MCF 10A (cell line): ENCODE results near the gene GNRH2. TPM values are rescaled to one million over a fixed set of nuclear protein-coding genes. Genes with fewer than 3 reads are reported as not detected.

Source experiments
- BruUV-seq: library from RNA; stranded (reverse); fragments of 400-500 nt; replicated peaks from 2 replicates; lab custom pipeline; 2021; lab: Mats Ljungman, UMichigan
- CTCF ChIA-PET: fragments of 300-600 bp; sonication (Branson Sonifier 250); formaldehyde crosslinking; extraction: SDS; loops from one replicate; lab custom pipeline; 2021; ENCODE audit warnings: antibody characterized with exemption, inconsistent platforms; lab: Yijun Ruan, JAX
- POLR2A ChIA-PET: fragments of 300-600, 350-650 bp; sonication (Branson Sonifier 250); formaldehyde crosslinking; extraction: SDS; loops from one replicate; lab custom pipeline; 2020; ENCODE audit warnings: antibody characterized with exemption, inconsistent platforms; lab: Yijun Ruan, JAX
- DNase-seq: peaks from one replicate; pipeline ENCODE4 v3.0.0-alpha.2; 2018; ENCODE audit not compliant: unreplicated experiment
- H3K27ac Mint-ChIP-seq: one replicate; pipeline ENCODE4 v1.8.0; 2022; ENCODE audit warnings: mild to moderate bottlenecking, low read depth, mixed read lengths; ENCODE audit not compliant: unreplicated experiment
- H3K27me3 Mint-ChIP-seq: one replicate; pipeline ENCODE4 v1.8.0; 2022; ENCODE audit warnings: mixed read lengths; ENCODE audit not compliant: insufficient read depth, unreplicated experiment
- H3K36me3 Mint-ChIP-seq: one replicate; pipeline ENCODE4 v1.8.0; 2022; ENCODE audit warnings: mild to moderate bottlenecking, moderate library complexity, mixed read lengths; ENCODE audit not compliant: insufficient read depth, unreplicated experiment
- H3K4me1 Mint-ChIP-seq: one replicate; pipeline ENCODE4 v1.8.0; 2022; ENCODE audit warnings: mixed read lengths; ENCODE audit not compliant: insufficient read depth, unreplicated experiment
- H3K4me3 Mint-ChIP-seq: one replicate; pipeline ENCODE4 v1.8.0; 2022; ENCODE audit warnings: mild to moderate bottlenecking, moderate library complexity, mixed read lengths; ENCODE audit not compliant: unreplicated experiment
- H3K9me3 Mint-ChIP-seq: one replicate; pipeline ENCODE4 v1.8.0; 2022; ENCODE audit warnings: mixed read lengths; ENCODE audit not compliant: unreplicated experiment
- CTCF ChIP-seq: fragments of 200-600 bp; IDR thresholded peaks from one replicate; pipeline ENCODE4 v1.8.0; 2022; ENCODE audit warnings: antibody characterized with exemption, mild to moderate bottlenecking; ENCODE audit not compliant: unreplicated experiment
- intact Hi-C: fragments of 100-400 bp; cut with micrococcal nuclease; formaldehyde crosslinking; loops from 2 replicates; pipeline ENCODE4 v1.14.1; 2022
- total RNA-seq: library from RNA; stranded (reverse); gene quantifications from 2 replicates; pipeline ENCODE4 v1.2.3, GENCODE V29; 2022

GNRH2 gene
- total RNA-seq, 1 experiment from 2014 or later = 1.0 TPM

DNA sequence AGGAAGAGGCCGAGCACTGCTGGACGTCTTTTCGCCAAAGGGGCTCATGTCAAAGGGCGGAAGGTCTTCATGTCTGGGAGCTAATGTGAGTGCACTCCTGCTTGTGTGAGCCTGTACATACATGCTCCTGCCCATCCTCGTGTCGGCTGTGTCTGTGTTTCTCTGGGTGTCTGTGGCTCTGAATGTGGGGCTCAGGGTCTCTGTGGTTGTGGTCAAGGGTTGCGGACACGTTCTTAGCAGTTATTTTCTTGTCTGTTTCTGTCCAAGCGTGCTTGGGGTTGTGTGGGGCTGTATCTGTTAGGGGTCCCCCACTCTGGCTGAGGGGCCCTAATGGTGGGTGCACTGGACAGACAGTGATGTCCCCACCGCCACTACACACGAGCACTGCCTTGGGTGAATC is 38.2 kb downstream of the GNRH2 start:
- no peak for DNase-seq
- H3K4me3 Mint-ChIP-seq = no peak overlapping the region

GRCh38 chr20:3082306-3082951 is 39.0 kb downstream of the GNRH2 start:
- ChIA-PET POLR2A (interaction anchor here (0.7 kb wide), 1 partner anchor 272 kb away, joined by 3 read pairs; no protein-coding TSS in a partner anchor), CTCF (no interaction called here)
- no peak for TF ChIP-seq CTCF

More for the DNA sequence above, 38.2 kb downstream of the GNRH2 start:
- TF ChIP-seq CTCF = no peak
- no peak overlapping the region for H3K27ac Mint-ChIP-seq
- peaks cover 9% of the 10 kb centered on the region for H3K4me1 Mint-ChIP-seq
- ChIA-PET POLR2A (no interaction called here), CTCF (interaction anchor here (1.4 kb wide), 1 partner anchor 28 kb away, joined by 3 read pairs; no protein-coding TSS in a partner anchor)
- BruUV-seq = no TSS peak
- intact Hi-C loops = no loop called here
- H3K9me3 Mint-ChIP-seq = no peaks in the 10 kb centered on the region
- no peaks in the 10 kb centered on the region for H3K36me3 Mint-ChIP-seq
- H3K27me3 Mint-ChIP-seq = peaks cover 37% of the 10 kb centered on the region

GRCh38 chr20:3082955-3083952 is 39.8 kb downstream of the GNRH2 start:
- peaks cover 9% of the 10 kb centered on the region for H3K4me1 Mint-ChIP-seq
- no TSS peak for BruUV-seq
- no peaks in the 10 kb centered on the region for H3K36me3 Mint-ChIP-seq
- DNase-seq = no peak
- ChIA-PET CTCF (interaction anchor here (0.6 to 0.8 kb wide), 2 partner anchors 11 to 30 kb away, joined by 3 to 5 read pairs; no protein-coding TSS in a partner anchor), POLR2A (interaction anchor here (0.6 to 0.7 kb wide), 2 partner anchors 273 to 325 kb away, joined by 3 read pairs; no protein-coding TSS in a partner anchor)
- H3K27me3 Mint-ChIP-seq = peaks cover 37% of the 10 kb centered on the region
- no peaks in the 10 kb centered on the region for H3K9me3 Mint-ChIP-seq
- H3K4me3 Mint-ChIP-seq = no peak overlapping the region
- no peak for TF ChIP-seq CTCF
- intact Hi-C loops = no loop called here
- H3K27ac Mint-ChIP-seq = no peak overlapping the region

More at GRCh38 chr20:3082306-3082951, 39.0 kb downstream of the GNRH2 start:
- peaks cover 37% of the 10 kb centered on the region for H3K27me3 Mint-ChIP-seq
- H3K4me3 Mint-ChIP-seq = no peak overlapping the region
- H3K36me3 Mint-ChIP-seq = no peaks in the 10 kb centered on the region
- H3K4me1 Mint-ChIP-seq = peaks cover 9% of the 10 kb centered on the region
- intact Hi-C loops = no loop called here
- no peak for DNase-seq
- BruUV-seq = no TSS peak
- H3K9me3 Mint-ChIP-seq = no peaks in the 10 kb centered on the region
- no peak overlapping the region for H3K27ac Mint-ChIP-seq
